GM12892 (cell line): ENCODE results near the gene C7orf33.

Experiments used
- POLR2A ChIP-seq: IDR thresholded peaks from 2 replicates; pipeline ENCODE4 v1.6.1; 2011; ENCODE audit warnings: low read depth, low read length, control low read depth
- POLR2AphosphoS5 ChIP-seq: IDR thresholded peaks from 2 replicates; pipeline ENCODE4 v1.6.1; 2011; ENCODE audit warnings: low read depth, low read length, control low read depth
- TAF1 ChIP-seq: IDR thresholded peaks from 2 replicates; pipeline ENCODE4 v1.6.1; 2011; ENCODE audit warnings: low read depth, mild to moderate bottlenecking, control low read depth, low read length, borderline replicate concordance

- TF ChIP-seq POLR2AphosphoS5, result no peak
- no peak for TF ChIP-seq POLR2A
- TF ChIP-seq TAF1, result no peak
These were observed 2.4 kb upstream of the C7orf33 start for GRCh38 chr7:148588168-148588567.
